H9 (cell line): ENCODE measurements around the gene STX11. TPM values are rescaled to one million over a fixed set of nuclear protein-coding genes. Genes with fewer than 3 reads are reported as not detected.

Source experiments
- DNase-seq: peaks from one replicate; pipeline ENCODE4 v3.0.0-alpha.2; 2017
- H2AFZ ChIP-seq: one replicate; pipeline ENCODE4 v1.6.1; 2013; ENCODE audit warnings: mild to moderate bottlenecking, low read length, control low read depth, moderate library complexity
- H2AK5ac ChIP-seq: 2 replicates; pipeline ENCODE4 v1.6.1; 2013; ENCODE audit warnings: low read length, control low read depth, mixed read lengths; ENCODE audit not compliant: insufficient read length
- H2BK120ac ChIP-seq: one replicate; pipeline ENCODE4 v1.6.1; 2013; ENCODE audit warnings: low read depth, mild to moderate bottlenecking, low read length, control low read depth, inconsistent platforms; ENCODE audit not compliant: poor library complexity, severe bottlenecking
- H2BK12ac ChIP-seq: 2 replicates; pipeline ENCODE4 v1.6.1; 2013; ENCODE audit warnings: low read length, control low read depth, mixed read lengths, low read depth; ENCODE audit not compliant: insufficient read length
- H2BK15ac ChIP-seq: 2 replicates; pipeline ENCODE4 v1.6.1; 2013; ENCODE audit warnings: low read depth, low read length, control low read depth
- H2BK20ac ChIP-seq: one replicate; pipeline ENCODE4 v1.6.1; 2013; ENCODE audit warnings: low read depth, mild to moderate bottlenecking, low read length, control low read depth, inconsistent platforms; ENCODE audit not compliant: poor library complexity, severe bottlenecking
- H2BK5ac ChIP-seq: 2 replicates; pipeline ENCODE4 v1.6.1; 2013; ENCODE audit warnings: low read length, control low read depth, mixed read lengths; ENCODE audit not compliant: insufficient read length
- H3K14ac ChIP-seq: 2 replicates; pipeline ENCODE4 v1.6.1; 2013; ENCODE audit warnings: low read length, control low read depth; ENCODE audit not compliant: insufficient read depth
- H3K18ac ChIP-seq: 2 replicates; pipeline ENCODE4 v1.6.1; 2013; ENCODE audit warnings: low read depth, mild to moderate bottlenecking, mixed read lengths, low read length, control low read depth; ENCODE audit not compliant: insufficient read length
- H3K23ac ChIP-seq: 2 replicates; pipeline ENCODE4 v1.6.1; 2013; ENCODE audit warnings: low read length, control low read depth, mixed read lengths, low read depth; ENCODE audit not compliant: insufficient read length
- H3K23me2 ChIP-seq: 2 replicates; pipeline ENCODE4 v1.6.1; 2013; ENCODE audit warnings: low read depth, mild to moderate bottlenecking, mixed read lengths, low read length, control low read depth; ENCODE audit not compliant: insufficient read length, poor library complexity, severe bottlenecking
- H3K27ac ChIP-seq: 2 replicates; pipeline ENCODE4 v1.5.1; 2013; ENCODE audit warnings: low read length, control low read depth, mixed read lengths, low read depth; ENCODE audit not compliant: insufficient read length
- H3K27me3 ChIP-seq: 2 replicates; pipeline ENCODE4 v1.6.1; 2013; ENCODE audit warnings: low read length, control low read depth, inconsistent platforms; ENCODE audit not compliant: insufficient read depth
- H3K4ac ChIP-seq: 2 replicates; pipeline ENCODE4 v1.6.1; 2013; ENCODE audit warnings: low read depth, mild to moderate bottlenecking, control low read depth, inconsistent platforms, low read length, moderate library complexity
- H3K4me1 ChIP-seq: 2 replicates; pipeline ENCODE4 v1.6.1; 2013; ENCODE audit warnings: low read length, control low read depth, inconsistent platforms; ENCODE audit not compliant: insufficient read depth
- H3K4me2 ChIP-seq: 2 replicates; pipeline ENCODE4 v1.6.1; 2013; ENCODE audit warnings: low read length, control low read depth, mixed read lengths; ENCODE audit not compliant: insufficient read length, insufficient read depth
- H3K56ac ChIP-seq: 2 replicates; pipeline ENCODE4 v1.6.1; 2013; ENCODE audit warnings: low read depth, mild to moderate bottlenecking, mixed read lengths, low read length, control low read depth; ENCODE audit not compliant: insufficient read length
- H3K79me1 ChIP-seq: 2 replicates; pipeline ENCODE4 v1.6.1; 2013; ENCODE audit warnings: low read depth, mild to moderate bottlenecking, moderate library complexity, low read length, control low read depth, inconsistent platforms; ENCODE audit not compliant: insufficient read depth, poor library complexity, severe bottlenecking
- H3K79me2 ChIP-seq: 2 replicates; pipeline ENCODE4 v1.6.1; 2013; ENCODE audit warnings: low read length, control low read depth, inconsistent platforms; ENCODE audit not compliant: insufficient read depth
- H3K9ac ChIP-seq: 2 replicates; pipeline ENCODE4 v1.6.1; 2013; ENCODE audit warnings: low read length, control low read depth, mixed read lengths; ENCODE audit not compliant: insufficient read length; ENCODE audit errors: extremely low read depth
- H3K9me3 ChIP-seq: one replicate; pipeline ENCODE4 v1.6.1; 2013; ENCODE audit warnings: low read depth, low read length, inconsistent platforms; ENCODE audit not compliant: control insufficient read depth
- H3T11ph ChIP-seq: one replicate; pipeline ENCODE4 v1.6.1; 2013; ENCODE audit warnings: mild to moderate bottlenecking, low read length, control low read depth, inconsistent platforms
- H4K20me1 ChIP-seq: one replicate; pipeline ENCODE4 v1.6.1; 2013; ENCODE audit not compliant: control insufficient read depth, insufficient read length, insufficient read depth
- H4K5ac ChIP-seq: 2 replicates; pipeline ENCODE4 v1.6.1; 2013; ENCODE audit warnings: low read depth, mild to moderate bottlenecking, mixed read lengths, low read length, control low read depth; ENCODE audit not compliant: insufficient read length
- H4K8ac ChIP-seq: replicated peaks from 2 replicates; pipeline ENCODE4 v1.6.1; 2013; ENCODE audit warnings: low read length, control low read depth, mixed read lengths, low read depth; ENCODE audit not compliant: insufficient read length
- H4K91ac ChIP-seq: 2 replicates; pipeline ENCODE4 v1.6.1; 2013; ENCODE audit warnings: low read depth, mild to moderate bottlenecking, moderate library complexity, mixed read lengths, low read length, control low read depth; ENCODE audit not compliant: insufficient read length
- H3K27ac Mint-ChIP-seq, 3 experiments: 2 replicates in 2 of 3; 3 replicates in 1 of 3; pipeline ENCODE4 v1.8.0; 2020 to 2021; ENCODE audit warnings: mixed read lengths in 3 of 3, mild to moderate bottlenecking in 1 of 3, moderate library complexity in 1 of 3
- H3K27me3 Mint-ChIP-seq: 2 replicates; pipeline ENCODE4 v1.8.0; 2021; ENCODE audit warnings: low read depth, mild to moderate bottlenecking, moderate library complexity, mixed read lengths
- H3K36me3 Mint-ChIP-seq, 3 experiments: 2 replicates in 2 of 3; 3 replicates in 1 of 3; pipeline ENCODE4 v1.8.0; 2020 to 2021; ENCODE audit warnings: low read depth in 3 of 3, mixed read lengths in 3 of 3; ENCODE audit not compliant: insufficient read depth in 1 of 3
- H3K4me1 Mint-ChIP-seq, 2 experiments: 2 replicates each; pipeline ENCODE4 v1.8.0; 2020; ENCODE audit warnings: mixed read lengths in 2 of 2
- H3K4me3 Mint-ChIP-seq, 2 experiments: 2 replicates in 1 of 2; 3 replicates in 1 of 2; pipeline ENCODE4 v1.8.0; 2020 to 2021; ENCODE audit warnings: mild to moderate bottlenecking in 2 of 2, mixed read lengths in 2 of 2, moderate library complexity in 1 of 2
- H3K9me3 Mint-ChIP-seq, 2 experiments: 2 replicates in 1 of 2; 3 replicates in 1 of 2; pipeline ENCODE4 v1.8.0; 2020; ENCODE audit warnings: mild to moderate bottlenecking in 2 of 2, mixed read lengths in 2 of 2, moderate library complexity in 1 of 2
- WGBS: extraction: QIAGEN DNeasy Blood & Tissue Kit; methylation state at CpG from one replicate; pipeline ENCODE4 v1.1.7; 2013; ENCODE audit warnings: missing lambda C conversion rate, low lambda C conversion rate, mixed read lengths; ENCODE audit not compliant: insufficient read length; ENCODE audit errors: extremely low coverage; 5-methylcytosine and 5-hydroxymethylcytosine counted together
- total RNA-seq: library from RNA; stranded (reverse); gene quantifications from 2 replicates; pipeline ENCODE4 v1.2.1, GENCODE V29; 2021
- TF ChIP-seq, protein P1 (sequence below): fragments of 200-600 bp; sonication (generic); conservative IDR thresholded peaks from 3 replicates; pipeline ENCODE4 v1.8.0; 2021; ENCODE audit warnings: antibody characterized with exemption, mild to moderate bottlenecking

Gene STX11
- total RNA-seq, 1 experiment from 2014 or later: 0.22 TPM

GRCh38 chr6:144214029-144214428 lies 63.7 kb downstream of the STX11 start:
- Histone ChIP-seq H2AK5ac (no peak overlapping the region), H3T11ph (no peak overlapping the region), H3K27me3 (no peaks in the 10 kb centered on the region), H3K56ac (no peak overlapping the region), H2AFZ (no peak overlapping the region), H3K4me1 (no peaks in the 10 kb centered on the region), H4K20me1 (no peaks in the 10 kb centered on the region), H3K27ac (no peak overlapping the region), H3K23ac (no peak overlapping the region), H3K4me2 (no peak overlapping the region), H2BK20ac (no peak overlapping the region), H2BK15ac (no peak overlapping the region), H2BK12ac (no peak overlapping the region), H4K8ac (no peak overlapping the region), H3K79me2 (no peaks in the 10 kb centered on the region), H3K9ac (no peak overlapping the region), H3K23me2 (no peaks in the 10 kb centered on the region), H2BK5ac (no peak overlapping the region), H3K79me1 (no peaks in the 10 kb centered on the region), H3K9me3 (no peaks in the 10 kb centered on the region), H3K18ac (no peak overlapping the region), H3K14ac (no peak overlapping the region), H4K5ac (no peak overlapping the region), H4K91ac (no peak overlapping the region), H3K4ac (no peak overlapping the region), H2BK120ac (no peak overlapping the region)
- Mint-ChIP-seq H3K4me1 (peaks cover 16 to 17% of the 10 kb centered on the region in 2 experiments), H3K4me3 (no peak overlapping the region), H3K27ac (no peak overlapping the region), H3K36me3 (peaks cover 0 to 7% (median 1%) of the 10 kb centered on the region in 3 experiments; a peak in 5 of 7 replicates), H3K27me3 (peaks cover 22% of the 10 kb centered on the region), H3K9me3 (peaks cover 4 to 11% of the 10 kb centered on the region in 2 experiments; a peak in 4 of 5 replicates)
- TF ChIP-seq, protein P1, sequence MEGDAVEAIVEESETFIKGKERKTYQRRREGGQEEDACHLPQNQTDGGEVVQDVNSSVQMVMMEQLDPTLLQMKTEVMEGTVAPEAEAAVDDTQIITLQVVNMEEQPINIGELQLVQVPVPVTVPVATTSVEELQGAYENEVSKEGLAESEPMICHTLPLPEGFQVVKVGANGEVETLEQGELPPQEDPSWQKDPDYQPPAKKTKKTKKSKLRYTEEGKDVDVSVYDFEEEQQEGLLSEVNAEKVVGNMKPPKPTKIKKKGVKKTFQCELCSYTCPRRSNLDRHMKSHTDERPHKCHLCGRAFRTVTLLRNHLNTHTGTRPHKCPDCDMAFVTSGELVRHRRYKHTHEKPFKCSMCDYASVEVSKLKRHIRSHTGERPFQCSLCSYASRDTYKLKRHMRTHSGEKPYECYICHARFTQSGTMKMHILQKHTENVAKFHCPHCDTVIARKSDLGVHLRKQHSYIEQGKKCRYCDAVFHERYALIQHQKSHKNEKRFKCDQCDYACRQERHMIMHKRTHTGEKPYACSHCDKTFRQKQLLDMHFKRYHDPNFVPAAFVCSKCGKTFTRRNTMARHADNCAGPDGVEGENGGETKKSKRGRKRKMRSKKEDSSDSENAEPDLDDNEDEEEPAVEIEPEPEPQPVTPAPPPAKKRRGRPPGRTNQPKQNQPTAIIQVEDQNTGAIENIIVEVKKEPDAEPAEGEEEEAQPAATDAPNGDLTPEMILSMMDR: no peak
- WGBS: no CpG with 5 or more reads among the region's 2 CpGs
- DNase-seq: no peak
